Glutamatergic neuron (in vitro differentiated cells): Measurements from ENCODE around the gene PTGES3L. TPM values are rescaled to one million over a fixed set of nuclear protein-coding genes. Genes with fewer than 3 reads are reported as not detected.
A peak's percentile ranks its signal among the peaks of the same experiment; 100 is the strongest.

Source experiments
- DNase-seq: peaks from one replicate; pipeline ENCODE4 v3.0.0; 2022
- H3K27ac Mint-ChIP-seq: one replicate; pipeline ENCODE4 v1.8.0; 2020; ENCODE audit warnings: mild to moderate bottlenecking, mixed read lengths, inconsistent platforms; ENCODE audit not compliant: unreplicated experiment
- H3K27me3 Mint-ChIP-seq: one replicate; pipeline ENCODE4 v1.8.0; 2020; ENCODE audit warnings: mild to moderate bottlenecking, moderate library complexity, mixed read lengths, inconsistent platforms; ENCODE audit not compliant: unreplicated experiment
- H3K36me3 Mint-ChIP-seq: one replicate; pipeline ENCODE4 v1.8.0; 2020; ENCODE audit warnings: mild to moderate bottlenecking, mixed read lengths, inconsistent platforms; ENCODE audit not compliant: unreplicated experiment
- H3K4me1 Mint-ChIP-seq: one replicate; pipeline ENCODE4 v1.8.0; 2020; ENCODE audit warnings: mild to moderate bottlenecking, low read depth, mixed read lengths, inconsistent platforms; ENCODE audit not compliant: unreplicated experiment
- H3K4me3 Mint-ChIP-seq: one replicate; pipeline ENCODE4 v1.8.0; 2020; ENCODE audit warnings: mild to moderate bottlenecking, mixed read lengths, inconsistent platforms; ENCODE audit not compliant: unreplicated experiment
- H3K9me3 Mint-ChIP-seq: one replicate; pipeline ENCODE4 v1.8.0; 2020; ENCODE audit warnings: mild to moderate bottlenecking, moderate library complexity, mixed read lengths, inconsistent platforms; ENCODE audit not compliant: unreplicated experiment
- total RNA-seq: library from RNA; stranded (reverse); fragmentation: NEBNext Ultra II Directional; extraction: Animal tissue kit (Norgen Biotek cat#: 25700); gene quantifications from one replicate; pipeline ENCODE4 v1.2.1, GENCODE V29; 2021; ENCODE audit not compliant: unreplicated experiment
- TF ChIP-seq, protein P1 (sequence below): fragments of 200-600 bp; sonication (generic); IDR thresholded peaks from one replicate; pipeline ENCODE4 v1.5.0; 2021; ENCODE audit not compliant: partially characterized antibody, unreplicated experiment

PTGES3L gene
- total RNA-seq, 1 donor from 2014 or later = 4.1 TPM

DNA sequence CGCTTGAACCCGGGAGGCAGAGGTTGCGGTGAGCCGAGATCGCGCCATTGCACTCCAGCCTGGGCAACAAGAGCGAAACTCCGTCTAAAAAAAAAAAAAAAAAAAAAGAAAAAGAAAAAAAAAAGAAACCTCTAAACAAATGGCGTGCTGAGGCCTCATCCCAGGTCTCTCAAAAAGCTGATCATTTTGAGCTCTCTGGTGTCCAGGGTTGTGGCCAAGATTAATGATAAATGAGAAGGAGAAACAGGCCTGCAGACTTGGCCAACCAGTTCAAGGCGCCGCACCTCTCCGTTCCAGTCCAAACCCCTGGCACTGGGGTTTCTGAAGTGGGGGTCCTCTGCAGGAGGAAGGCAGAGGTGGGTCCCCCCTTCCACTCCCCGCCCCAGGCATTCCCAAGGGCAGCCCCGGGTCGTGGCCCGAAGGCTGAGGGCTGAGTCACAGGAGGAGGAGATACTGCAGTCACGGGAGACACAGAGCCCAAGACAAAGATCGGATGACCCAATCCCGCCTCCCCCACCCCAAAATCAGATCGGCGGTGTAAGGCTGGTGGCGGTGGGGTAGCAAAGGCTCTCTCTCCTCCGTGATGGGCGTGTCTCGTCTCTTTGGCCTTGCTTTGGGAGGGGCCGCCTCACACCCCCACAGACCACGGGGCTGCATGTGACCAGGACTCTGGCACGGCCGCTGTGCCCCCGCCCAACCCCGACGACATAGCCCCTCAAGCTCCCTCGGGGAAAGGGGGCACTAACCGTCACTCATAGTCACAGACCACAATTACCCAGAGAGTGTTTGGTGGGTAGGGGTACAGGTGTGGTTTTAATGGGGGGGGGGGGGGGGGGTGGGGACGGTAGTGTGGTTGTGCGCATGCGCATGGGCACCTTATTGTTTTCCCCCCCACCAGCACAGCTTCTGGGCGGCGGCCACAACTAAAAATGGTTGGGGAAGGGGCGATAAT, 41.2 kb upstream of the PTGES3L start:
- DNase-seq = peak; percentile 68
- Mint-ChIP-seq H3K36me3 (no peaks in the 10 kb centered on the region), H3K27ac (peak overlapping the region; percentile 95), H3K9me3 (peaks cover 5% of the 10 kb centered on the region), H3K27me3 (peaks cover 14% of the 10 kb centered on the region), H3K4me3 (peak overlapping the region; percentile 95), H3K4me1 (peaks cover 20% of the 10 kb centered on the region)
- TF ChIP-seq, protein P1, sequence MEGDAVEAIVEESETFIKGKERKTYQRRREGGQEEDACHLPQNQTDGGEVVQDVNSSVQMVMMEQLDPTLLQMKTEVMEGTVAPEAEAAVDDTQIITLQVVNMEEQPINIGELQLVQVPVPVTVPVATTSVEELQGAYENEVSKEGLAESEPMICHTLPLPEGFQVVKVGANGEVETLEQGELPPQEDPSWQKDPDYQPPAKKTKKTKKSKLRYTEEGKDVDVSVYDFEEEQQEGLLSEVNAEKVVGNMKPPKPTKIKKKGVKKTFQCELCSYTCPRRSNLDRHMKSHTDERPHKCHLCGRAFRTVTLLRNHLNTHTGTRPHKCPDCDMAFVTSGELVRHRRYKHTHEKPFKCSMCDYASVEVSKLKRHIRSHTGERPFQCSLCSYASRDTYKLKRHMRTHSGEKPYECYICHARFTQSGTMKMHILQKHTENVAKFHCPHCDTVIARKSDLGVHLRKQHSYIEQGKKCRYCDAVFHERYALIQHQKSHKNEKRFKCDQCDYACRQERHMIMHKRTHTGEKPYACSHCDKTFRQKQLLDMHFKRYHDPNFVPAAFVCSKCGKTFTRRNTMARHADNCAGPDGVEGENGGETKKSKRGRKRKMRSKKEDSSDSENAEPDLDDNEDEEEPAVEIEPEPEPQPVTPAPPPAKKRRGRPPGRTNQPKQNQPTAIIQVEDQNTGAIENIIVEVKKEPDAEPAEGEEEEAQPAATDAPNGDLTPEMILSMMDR = no peak

DNA sequence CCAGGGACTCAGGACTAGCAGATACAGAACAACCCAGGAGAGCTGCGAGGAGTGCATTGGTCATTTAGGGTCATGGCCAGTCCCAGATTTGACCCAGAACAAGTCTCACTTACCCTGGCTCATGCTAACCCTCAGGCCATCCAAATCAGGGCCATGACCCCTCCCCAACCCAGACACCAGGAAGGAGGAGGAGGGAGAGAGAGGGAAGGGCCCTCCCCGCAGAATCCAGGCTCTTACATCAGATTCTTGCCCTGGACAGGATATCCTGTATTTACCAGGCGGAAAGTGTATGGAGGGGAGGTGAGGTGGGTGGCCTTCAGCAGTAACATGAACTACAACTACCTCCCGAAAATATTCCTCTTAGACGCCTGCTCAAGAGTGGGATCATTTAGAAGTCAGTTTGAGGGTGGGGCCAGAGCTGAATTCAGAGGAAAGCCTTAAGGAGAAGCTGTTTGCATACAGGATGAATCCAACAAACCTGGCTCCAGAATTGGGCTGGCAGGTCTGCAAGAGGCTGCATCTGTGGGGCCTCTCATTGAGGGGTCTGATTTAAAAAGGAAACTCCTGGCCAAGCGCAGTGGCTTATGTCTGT, 40.2 kb upstream of the PTGES3L start:
- Mint-ChIP-seq H3K36me3 (no peaks in the 10 kb centered on the region), H3K9me3 (peaks cover 8% of the 10 kb centered on the region), H3K27me3 (peaks cover 14% of the 10 kb centered on the region), H3K27ac (peak overlapping the region; percentile 95), H3K4me1 (peaks cover 20% of the 10 kb centered on the region), H3K4me3 (peak overlapping the region; percentile 95)
- TF ChIP-seq, protein P1 = no peak
- DNase-seq = no peak

DNA sequence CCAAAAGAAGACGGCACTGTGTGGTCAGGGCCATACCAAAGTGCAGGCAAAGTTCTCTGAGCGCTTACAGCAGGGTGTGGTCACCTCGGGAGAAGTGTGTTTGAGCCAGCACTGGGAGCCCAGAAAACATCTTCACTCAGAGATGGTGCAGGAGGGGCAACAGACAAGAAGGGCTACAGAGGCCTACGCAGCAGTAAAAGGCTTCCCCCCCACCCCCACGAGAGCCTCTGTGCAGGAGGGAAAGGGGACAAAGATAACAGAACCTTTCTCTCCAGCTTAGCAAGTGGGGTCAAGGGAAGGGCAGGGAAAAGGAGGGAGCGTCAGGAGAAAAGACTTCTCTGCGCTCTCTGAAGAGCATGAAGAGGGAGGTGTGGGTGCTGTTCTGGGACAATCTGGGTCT, 39.5 kb upstream of the PTGES3L start:
- TF ChIP-seq, protein P1 = no peak

DNA sequence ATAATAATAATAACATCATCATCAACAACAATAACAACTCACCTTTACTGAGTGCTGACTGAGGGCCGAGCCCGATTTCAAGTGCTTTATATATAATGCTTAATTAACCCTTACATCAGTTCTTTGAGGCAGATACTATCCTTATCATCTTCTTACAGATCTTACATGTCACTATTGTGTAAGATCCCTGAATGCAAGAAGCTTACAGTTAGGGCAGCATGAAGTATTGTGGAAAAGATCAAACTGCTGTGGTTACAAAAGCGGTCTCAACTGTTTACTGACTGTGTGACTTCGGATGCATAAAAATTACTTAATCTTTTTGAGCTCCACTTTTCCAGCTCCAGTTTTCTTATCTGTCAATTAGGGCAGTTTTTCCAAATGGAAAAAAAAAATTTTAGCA, 39.1 kb upstream of the PTGES3L start:
- Mint-ChIP-seq H3K27ac (no peak overlapping the region), H3K4me1 (peaks cover 20% of the 10 kb centered on the region), H3K4me3 (peak overlapping the region; percentile 79), H3K27me3 (peaks cover 12% of the 10 kb centered on the region), H3K9me3 (peaks cover 8% of the 10 kb centered on the region), H3K36me3 (no peaks in the 10 kb centered on the region)
- no peak for DNase-seq
- TF ChIP-seq, protein P1 = no peak

More for the DNA sequence above, 39.5 kb upstream of the PTGES3L start:
- peaks cover 20% of the 10 kb centered on the region for H3K4me1 Mint-ChIP-seq
- peak overlapping the region; percentile 95 for H3K4me3 Mint-ChIP-seq
- peaks cover 8% of the 10 kb centered on the region for H3K9me3 Mint-ChIP-seq
- DNase-seq = no peak
- H3K27ac Mint-ChIP-seq = peak overlapping the region; percentile 60
- no peaks in the 10 kb centered on the region for H3K36me3 Mint-ChIP-seq
- H3K27me3 Mint-ChIP-seq = peaks cover 15% of the 10 kb centered on the region
